Measurements from ENCODE around the gene SUCO. TPM values are rescaled to one million over a fixed set of nuclear protein-coding genes. Genes with fewer than 3 reads are reported as not detected.

Gene SUCO
- total RNA-seq, 1 experiment from 2014 or later: 22.6 TPM

Other genes with a start within 250 kb of the SUCO start
- not detected for gene C1orf105, start 112.5 kb upstream of the SUCO start, total RNA-seq (2021; ENCODE audit: unreplicated experiment)
- gene PIGC, start 89.1 kb upstream of the SUCO start, total RNA-seq (2021; ENCODE audit: unreplicated experiment): 11.9 TPM
- gene FASLG, start 126.0 kb downstream of the SUCO start, total RNA-seq (2021; ENCODE audit: unreplicated experiment): not detected

Data from HCT116 (cell line).